Esophagus muscularis mucosa (tissue), 4 donors: ENCODE results near the gene IPCEF1. TPM values are rescaled to one million over a fixed set of nuclear protein-coding genes. Genes with fewer than 3 reads are reported as not detected.

Source experiments
- DNase-seq: peaks from one replicate; pipeline ENCODE4 v3.0.0-alpha.2; 2017; ENCODE audit errors: extremely low spot score
- H3K27ac ChIP-seq, 4 donors: fragments of 200-600 bp; sonication (generic); replicated peaks in 1 of 4; 1 replicate in 3 of 4; 2 replicates in 1 of 4; pipeline ENCODE4 v1.5.1; 2016 to 2019; ENCODE audit warnings: mild to moderate bottlenecking in 1 of 4
- H3K27me3 ChIP-seq, 4 donors: fragments of 200-600 bp; sonication (generic); one replicate each; pipeline versions ENCODE4 v1.5.1 to v1.6.0; 2016 to 2019
- H3K36me3 ChIP-seq, 4 donors: fragments of 200-600 bp; sonication (generic); one replicate each; pipeline ENCODE4 v1.5.1; 2016 to 2019
- H3K4me1 ChIP-seq, 4 donors: fragments of 200-600 bp; sonication (generic); one replicate each; pipeline ENCODE4 v1.5.1; 2016 to 2019
- H3K4me3 ChIP-seq, 4 donors: fragments of 200-600 bp; sonication (generic); 1 replicate in 2 of 4; 2 replicates in 2 of 4; pipeline ENCODE4 v1.5.1; 2016 to 2019; ENCODE audit warnings: mild to moderate bottlenecking in 4 of 4, moderate library complexity in 1 of 4
- H3K9me3 ChIP-seq, 4 donors: fragments of 200-600 bp; sonication (generic); 1 replicate in 3 of 4; 2 replicates in 1 of 4; pipeline ENCODE4 v1.5.1; 2016 to 2019
- CTCF ChIP-seq, 3 experiments: fragments of 200-600 bp in 2 of 3; fragments of 450-650 bp in 1 of 3; sonication (generic) in 2 of 3; IDR thresholded peaks; one replicate each; pipeline ENCODE4 v1.5.1; 2017 to 2019; ENCODE audit warnings: antibody characterized with exemption in 3 of 3, mild to moderate bottlenecking in 2 of 3, moderate library complexity in 1 of 3
- EP300 ChIP-seq: sonication (generic); formaldehyde crosslinking; IDR thresholded peaks from one replicate; pipeline ENCODE4 v1.6.1; 2017; ENCODE audit warnings: antibody characterized with exemption
- POLR2A ChIP-seq: fragments of 450-650 bp; IDR thresholded peaks from one replicate; pipeline ENCODE4 v1.6.1; 2017; ENCODE audit warnings: antibody characterized with exemption, moderate library complexity, mild to moderate bottlenecking, low read depth
- POLR2AphosphoS5 ChIP-seq, 2 donors: sonication (generic); formaldehyde crosslinking; IDR thresholded peaks; one replicate each; pipeline ENCODE4 v1.6.1; 2017; ENCODE audit warnings: antibody characterized with exemption in 2 of 2
- WGBS: methylation state at CpG from one replicate; pipeline ENCODE4 v1.1.5; 2018; 5-methylcytosine and 5-hydroxymethylcytosine counted together
- intact Hi-C: fragments of 100-400 bp; cut with DNase I; formaldehyde crosslinking; loops from one replicate; pipeline ENCODE4 v1.15.1; 2023
- total RNA-seq, 4 donors: library from RNA; depleted of rRNA; stranded (reverse); fragments of >200 nt; gene quantifications; one replicate each; pipeline versions ENCODE4 v1.1.0 to v1.2.1, GENCODE V29; 2016

The IPCEF1 gene
- total RNA-seq, 4 donors from 2014 or later = 0.63 to 2.7 (median 1.2) TPM

- TF ChIP-seq EP300 (no peak), CTCF (IDR thresholded peaks at IDR 0.05) (no peak), POLR2AphosphoS5 (IDR thresholded peaks at IDR 0.05) (no peak), POLR2A (no peak)
- Histone ChIP-seq H3K4me1 (peaks cover 0 to 5% (median 1%) of the 10 kb centered on the region in 4 donors), H3K4me3 (no peak overlapping the region), H3K36me3 (no peaks in the 10 kb centered on the region), H3K27me3 (no peaks in the 10 kb centered on the region), H3K9me3 (no peaks in the 10 kb centered on the region), H3K27ac (no peak overlapping the region)
- no peak for DNase-seq
- WGBS = 65% methylated on average over 2 of the region's 2 CpGs
- intact Hi-C loops = no loop called here
Measured at GRCh38 chr6:154170106-154170505, 186.5 kb downstream of the IPCEF1 start.

DNA sequence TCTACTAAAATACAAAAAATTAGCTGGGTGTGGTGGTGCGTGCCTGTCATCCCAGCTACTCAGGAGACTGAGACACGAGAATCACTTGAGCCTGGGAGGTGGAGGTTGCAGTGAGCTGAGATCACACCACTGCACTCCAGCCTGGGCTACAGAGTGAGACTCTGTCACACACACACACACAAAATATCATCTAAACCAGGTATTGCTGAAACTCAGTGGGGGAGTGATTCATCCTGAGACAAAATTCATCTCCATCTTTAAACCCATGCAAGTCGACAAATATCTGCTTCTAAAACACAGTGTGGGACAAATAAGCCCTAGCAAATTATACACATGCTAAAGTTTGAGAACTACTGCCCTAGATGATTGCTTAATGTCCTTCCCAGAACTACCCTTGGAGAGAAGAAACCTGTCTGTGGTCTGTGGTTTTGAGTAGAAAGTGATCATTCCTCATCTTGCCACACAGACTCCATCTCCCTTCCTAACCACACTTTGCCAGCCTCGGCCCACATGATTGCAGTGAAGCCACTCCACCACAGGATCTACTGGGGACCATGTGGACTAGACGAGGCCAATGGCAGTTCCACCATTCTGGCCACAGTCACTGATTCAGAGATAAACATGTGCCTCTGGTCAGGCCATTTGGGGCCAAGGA, 187.3 kb downstream of the IPCEF1 start:
- no peak overlapping the region for H3K27ac ChIP-seq
- no peak for TF ChIP-seq CTCF (IDR thresholded peaks at IDR 0.05)
- WGBS = 79% methylated on average over 5 of the region's 5 CpGs
- no peaks in the 10 kb centered on the region for H3K36me3 ChIP-seq
- DNase-seq = peak; percentile 77
- peaks cover 0 to 13% (median 5%) of the 10 kb centered on the region in 4 donors for H3K4me1 ChIP-seq
- intact Hi-C loops = no loop called here
- no peaks in the 10 kb centered on the region for H3K9me3 ChIP-seq
- no peaks in the 10 kb centered on the region for H3K27me3 ChIP-seq
- no peak overlapping the region for H3K4me3 ChIP-seq

DNA sequence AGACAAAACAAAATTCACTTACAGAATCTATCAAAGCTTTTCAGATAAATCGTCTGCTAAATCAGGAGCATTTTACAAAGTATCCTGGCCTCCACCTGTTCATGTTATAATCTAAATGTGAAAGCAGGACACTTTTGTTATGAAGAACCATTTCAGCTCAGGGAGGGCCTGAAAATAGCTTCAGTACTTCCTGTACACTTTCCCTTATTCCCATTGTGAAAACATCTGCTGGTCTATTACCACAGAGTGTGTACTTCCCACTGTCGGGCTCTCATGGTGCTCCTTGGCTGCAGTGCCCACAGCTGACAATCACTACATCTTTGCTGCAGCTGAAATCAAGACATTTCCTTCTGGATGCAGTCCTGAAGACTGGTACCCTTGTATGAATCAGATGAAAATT, 189.5 kb downstream of the IPCEF1 start:
- intact Hi-C loops = no loop called here
- Histone ChIP-seq H3K27me3 (no peaks in the 10 kb centered on the region), H3K4me3 (no peak overlapping the region), H3K27ac (no peak overlapping the region), H3K9me3 (no peaks in the 10 kb centered on the region), H3K36me3 (no peaks in the 10 kb centered on the region), H3K4me1 (peaks cover 0 to 20% (median 14%) of the 10 kb centered on the region in 4 donors)
- DNase-seq = no peak
- TF ChIP-seq POLR2A (no peak), POLR2AphosphoS5 (IDR thresholded peaks at IDR 0.05) (peak in 1 of 2 donors; percentile 15), CTCF (IDR thresholded peaks at IDR 0.05) (no peak), EP300 (no peak)
- WGBS = 77% methylated on average over 2 of the region's 2 CpGs

GRCh38 chr6:154166140-154166539, 190.5 kb downstream of the IPCEF1 start:
- no peaks in the 10 kb centered on the region for H3K9me3 ChIP-seq
- no peaks in the 10 kb centered on the region for H3K36me3 ChIP-seq
- H3K27ac ChIP-seq = no peak overlapping the region
- 93% methylated on average over 9 of the region's 9 CpGs for WGBS
- TF ChIP-seq POLR2A (no peak), EP300 (no peak), CTCF (IDR thresholded peaks at IDR 0.05) (no peak)
- intact Hi-C loops = no loop called here
- no peak for DNase-seq
- no peaks in the 10 kb centered on the region for H3K27me3 ChIP-seq
- H3K4me1 ChIP-seq = peaks cover 0 to 20% (median 14%) of the 10 kb centered on the region in 4 donors
- no peak overlapping the region for H3K4me3 ChIP-seq

DNA sequence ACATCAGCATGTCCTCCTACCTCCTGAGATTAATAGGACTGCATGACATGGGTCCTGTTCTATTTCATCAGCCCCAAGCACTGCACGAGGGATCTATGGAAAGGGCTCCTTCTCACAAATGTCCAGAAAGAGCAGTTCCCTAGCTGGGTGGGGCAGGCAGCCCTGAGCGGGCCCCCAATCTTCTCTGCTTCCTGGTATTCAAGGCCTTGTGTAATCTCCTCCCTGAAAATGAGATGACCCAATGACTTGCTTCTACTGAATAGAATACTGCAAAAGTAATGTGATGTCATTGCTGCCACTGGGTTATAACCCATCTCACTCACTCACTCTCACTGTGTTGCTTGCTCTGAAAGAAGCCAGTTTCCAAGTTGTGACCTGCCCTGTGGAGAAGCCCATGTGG, 191.1 kb downstream of the IPCEF1 start:
- Histone ChIP-seq H3K27me3 (no peaks in the 10 kb centered on the region), H3K36me3 (no peaks in the 10 kb centered on the region), H3K27ac (no peak overlapping the region), H3K4me1 (peaks cover 0 to 20% (median 14%) of the 10 kb centered on the region in 4 donors), H3K9me3 (no peaks in the 10 kb centered on the region), H3K4me3 (no peak overlapping the region)
- DNase-seq = no peak
- 70% methylated on average over 1 of the region's 2 CpGs for WGBS
- TF ChIP-seq CTCF (IDR thresholded peaks at IDR 0.05) (no peak), POLR2AphosphoS5 (IDR thresholded peaks at IDR 0.05) (no peak), EP300 (no peak), POLR2A (no peak)
- intact Hi-C loops = no loop called here
